Heart left ventricle (tissue), 16 donors: ENCODE measurements around the gene AVPR2. TPM values are rescaled to one million over a fixed set of nuclear protein-coding genes. Genes with fewer than 3 reads are reported as not detected.

Experiments
- ATAC-seq, 4 donors: fragments of 200-7000 bp; cut with Tn5 transposase; one replicate each; pipeline ENCODE4 v1.9.1; 2020 to 2022; ENCODE audit warnings: moderate library complexity in 4 of 4, mild to moderate bottlenecking in 3 of 4, moderate number of reproducible peaks in 1 of 4
- DNase-seq, 5 donors: peaks; one replicate each; pipeline ENCODE4 v3.0.0-alpha.2; 2020
- H3K27ac ChIP-seq, 12 donors: fragments of 200-600 bp; sonication (generic) in 4 of 12; one replicate each; pipeline versions ENCODE4 v1.5.0 to v1.8.0; 2016 to 2022; ENCODE audit warnings: mild to moderate bottlenecking in 2 of 12
- H3K27me3 ChIP-seq, 9 donors: fragments of 200-600 bp; sonication (generic) in 2 of 9; one replicate each; pipeline versions ENCODE4 v1.5.1 to v1.8.0; 2016 to 2022; ENCODE audit warnings: mild to moderate bottlenecking in 3 of 9
- H3K36me3 ChIP-seq, 9 donors: fragments of 200-600 bp; sonication (generic) in 2 of 9; one replicate each; pipeline versions ENCODE4 v1.5.0 to v1.8.0; 2018 to 2022; ENCODE audit warnings: mild to moderate bottlenecking in 2 of 9
- H3K4me1 ChIP-seq, 12 donors: fragments of 200-600 bp; sonication (generic) in 4 of 12; one replicate each; pipeline versions ENCODE4 v1.5.0 to v1.8.0; 2016 to 2022; ENCODE audit warnings: mild to moderate bottlenecking in 3 of 12
- H3K4me3 ChIP-seq, 12 donors: fragments of 200-600 bp; sonication (generic) in 4 of 12; one replicate each; pipeline versions ENCODE4 v1.5.0 to v1.8.0; 2017 to 2022; ENCODE audit warnings: mild to moderate bottlenecking in 9 of 12, moderate library complexity in 4 of 12
- H3K9me3 ChIP-seq, 12 donors: fragments of 200-600 bp; sonication (generic) in 4 of 12; one replicate each; pipeline versions ENCODE4 v1.5.0 to v1.8.0; 2016 to 2022; ENCODE audit warnings: mild to moderate bottlenecking in 1 of 12
- CTCF ChIP-seq, 12 donors: fragments of 200-600 bp; sonication (generic) in 4 of 12; IDR thresholded peaks; one replicate each; pipeline versions ENCODE4 v1.5.0 to v1.8.0; 2018 to 2022; ENCODE audit warnings: antibody characterized with exemption in 12 of 12, mild to moderate bottlenecking in 5 of 12
- POLR2A ChIP-seq, 2 donors: fragments of 450-650 bp; IDR thresholded peaks; one replicate each; pipeline ENCODE4 v1.6.1; 2017; ENCODE audit warnings: antibody characterized with exemption in 2 of 2, mild to moderate bottlenecking in 2 of 2, moderate library complexity in 2 of 2
- WGBS, 4 donors: extraction: QIAGEN DNeasy Blood & Tissue Kit in 2 of 4; methylation state at CpG; one replicate each; pipeline versions ENCODE4 v1.1.5 to v1.1.7; 2013 to 2018; 5-methylcytosine and 5-hydroxymethylcytosine counted together
- intact Hi-C, 10 donors: fragments of 100-400 bp; cut with DNase I; formaldehyde crosslinking; loops; one replicate each; pipeline versions ENCODE4 v1.11.1 to v1.14.2; 2022
- polyA plus RNA-seq, 2 donors: library from polyadenylated mRNA; stranded (reverse); fragments of 200-250 nt; gene quantifications; one replicate each; pipeline ENCODE4 v1.2.3, GENCODE V29; 2013
- total RNA-seq, 9 donors: library from RNA; depleted of rRNA in 2 of 9; stranded (reverse); fragments of >200 nt in 2 of 9; fragmentation: NEBNext Ultra II Directional in 3 of 9; extraction: Animal tissue kit (Norgen Biotek cat#: 25700) in 3 of 9; gene quantifications; one replicate each; pipeline versions ENCODE4 v1.1.0 to v1.2.4, GENCODE V29; 2016 to 2023
- donor health status: ischemic (EF 13 %, LVEDD 7.1; RV severe dilation, severe dysfunction).
- donor health status: healthy with polysubstance abuse.
- donor health status: DM: no; HTN: yes; CAD: no.
- donor health status: DM: no; HTN: no; CAD: no.
- donor health status: ischemic (EF 25% LVEDD 6.9; RV normal size, moderate dysfunction).
- donor health status: ischemic (EF 25% LVEDD 5.7; RV mildly dilated, moderate dysfunction).
- donor health status: healthy.
- donor health status: DM: yes; HTN: yes; CAD: no.
- donor health status: ischemic (EF 35%, LVEDD 5.7; RV mildly dilated, moderate dysfunction).
- donor health status: nonischemic (EF 11% LVEDD 7.7; RV severe dilation, severe dysfunction).
- donor health status: DM: yes; HTN: yes; CAD: no.
- donor health status: PGD.
- donor health status: ischemic (EF 29% LVEDD 5.4; RV normal size, mild dysfunction).
- donor health status: nonischemic (EF 23%, LVEDD 6.1; RV moderate dilation, normal function).

The AVPR2 gene
- total and polyA plus RNA-seq, 11 donors: 2.2 to 10.5 (median 3.1) TPM

GRCh38 chrX:153955228-153955732 lies 50.8 kb downstream of the AVPR2 start:
- Histone ChIP-seq H3K9me3 (no peaks in the 10 kb centered on the region), H3K4me1 (peaks cover 0 to 10% (median 2%) of the 10 kb centered on the region in 12 donors), H3K36me3 (peaks cover 0 to 100% (median 86%) of the 10 kb centered on the region in 9 donors), H3K27me3 (no peaks in the 10 kb centered on the region), H3K4me3 (no peak overlapping the region), H3K27ac (peak overlapping the region in 1 of 12 donors; percentile 86)
- no peak for TF ChIP-seq POLR2A (IDR thresholded peaks at IDR 0.05)
- no peak for TF ChIP-seq CTCF (IDR thresholded peaks at IDR 0.05)
- DNase-seq: peak in 1 of 5 donors; percentile 20
- intact Hi-C loops: loop anchor here in 2 of 10 donors (2.0 to 10.0 kb wide), 2 partner anchors 192 to 420 kb away; no protein-coding TSS in a partner anchor
- no peak for ATAC-seq
- WGBS, 4 donors: 81 to 87% (median 84%) methylated on average over 3 to 12 of the region's 12 CpGs

GRCh38 chrX:153956044-153956907 lies 51.8 kb downstream of the AVPR2 start:
- no peak overlapping the region for H3K4me3 ChIP-seq
- no peak for TF ChIP-seq CTCF (IDR thresholded peaks at IDR 0.05)
- TF ChIP-seq POLR2A (IDR thresholded peaks at IDR 0.05): no peak
- ATAC-seq: no peak
- H3K36me3 ChIP-seq: peaks cover 0 to 98% (median 86%) of the 10 kb centered on the region in 9 donors
- peak in 2 of 5 donors; percentile 19 to 21 for DNase-seq
- WGBS, 4 donors: 88 to 92% (median 91%) methylated on average over 28 to 35 of the region's 35 CpGs
- intact Hi-C loops: loop anchor here in 1 of 10 donors (10.0 kb wide), 1 partner anchor 421 kb away; no protein-coding TSS in a partner anchor
- H3K4me1 ChIP-seq: peaks cover 0 to 10% (median 2%) of the 10 kb centered on the region in 12 donors
- H3K27ac ChIP-seq: peak overlapping the region in 1 of 12 donors; percentile 17
- H3K9me3 ChIP-seq: no peaks in the 10 kb centered on the region
- H3K27me3 ChIP-seq: no peaks in the 10 kb centered on the region

Other genes starting within 250 kb of the AVPR2 start
- gene PNCK, start 230.9 kb upstream of the AVPR2 start, total RNA-seq: 1 to 10 TPM; 3.1 to 7.3 (median 6.6) TPM
- gene PNCK, start 230.9 kb upstream of the AVPR2 start, polyA plus RNA-seq: 1 to 10 TPM; 1.4 to 3.2 TPM
- gene SLC6A8, start 216.7 kb upstream of the AVPR2 start, total RNA-seq: 100 to 1,000 TPM; 113 to 203 (median 179) TPM
- gene SLC6A8, start 216.7 kb upstream of the AVPR2 start, polyA plus RNA-seq: 100 to 1,000 TPM; 138 to 241 TPM
- gene BCAP31, start 180.3 kb upstream of the AVPR2 start, total RNA-seq: 100 to 1,000 TPM in 5 of 9 donors, 10 to 100 TPM in 4; 59.9 to 162 (median 102) TPM
- gene BCAP31, start 180.3 kb upstream of the AVPR2 start, polyA plus RNA-seq: 100 to 1,000 TPM in 1 of 2 donors, 10 to 100 TPM in 1; 87.7 to 158 TPM
- 10 to 100 TPM; 13.5 to 25.6 (median 17.6) TPM for gene ABCD1, start 179.8 kb upstream of the AVPR2 start, total RNA-seq
- gene ABCD1, start 179.8 kb upstream of the AVPR2 start, polyA plus RNA-seq: 10 to 100 TPM; 12.9 to 13.5 TPM
- 1 to 10 TPM; 1.6 to 8.6 (median 3.5) TPM for gene PLXNB3, start 140.4 kb upstream of the AVPR2 start, total RNA-seq
- gene PLXNB3, start 140.4 kb upstream of the AVPR2 start, polyA plus RNA-seq: 1 to 10 TPM in 1 of 2 donors, under 1 TPM in 1; 0.51 to 2.8 TPM
- 10 to 100 TPM; 31.9 to 49.7 (median 38.9) TPM for gene SRPK3, start 123.6 kb upstream of the AVPR2 start, total RNA-seq
- 10 to 100 TPM in 1 of 2 donors, 1 to 10 TPM in 1; 8.8 to 39.8 TPM for gene SRPK3, start 123.6 kb upstream of the AVPR2 start, polyA plus RNA-seq
- 100 to 1,000 TPM in 2 of 9 donors, 10 to 100 TPM in 7; 58.1 to 162 (median 71.2) TPM for gene IDH3G, start 110.3 kb upstream of the AVPR2 start, total RNA-seq
- gene IDH3G, start 110.3 kb upstream of the AVPR2 start, polyA plus RNA-seq: 10 to 100 TPM; 76.5 to 78.6 TPM
- gene SSR4, start 110.0 kb upstream of the AVPR2 start, total RNA-seq: 100 to 1,000 TPM; 119 to 225 (median 135) TPM
- gene SSR4, start 110.0 kb upstream of the AVPR2 start, polyA plus RNA-seq: 100 to 1,000 TPM; 306 to 307 TPM
- gene PDZD4, start 74.1 kb upstream of the AVPR2 start, total RNA-seq: 1 to 10 TPM; 1.7 to 4.0 (median 2.4) TPM
- gene PDZD4, start 74.1 kb upstream of the AVPR2 start, polyA plus RNA-seq: 1 to 10 TPM; 1.7 to 2.4 TPM
- 10 to 100 TPM in 1 of 9 donors, 1 to 10 TPM in 7, under 1 TPM in 1; 0.99 to 11.0 (median 3.1) TPM for gene L1CAM, start 18.5 kb upstream of the AVPR2 start, total RNA-seq
- 1 to 10 TPM; 1.3 to 1.8 TPM for gene L1CAM, start 18.5 kb upstream of the AVPR2 start, polyA plus RNA-seq
- gene ARHGAP4, start 21.6 kb downstream of the AVPR2 start, total RNA-seq: 10 to 100 TPM in 4 of 9 donors, 1 to 10 TPM in 5; 6.8 to 55.8 (median 9.5) TPM
- gene ARHGAP4, start 21.6 kb downstream of the AVPR2 start, polyA plus RNA-seq: 10 to 100 TPM; 15.9 to 25.1 TPM
- gene NAA10, start 30.4 kb downstream of the AVPR2 start, total RNA-seq: 100 to 1,000 TPM in 2 of 9 donors, 10 to 100 TPM in 7; 52.5 to 112 (median 72.1) TPM
- gene NAA10, start 30.4 kb downstream of the AVPR2 start, polyA plus RNA-seq: 100 to 1,000 TPM; 120 to 221 TPM
- 10 to 100 TPM in 5 of 9 donors, 1 to 10 TPM in 4; 5.1 to 35.5 (median 10.2) TPM for gene RENBP, start 40.0 kb downstream of the AVPR2 start, total RNA-seq
- 1 to 10 TPM; 6.4 to 9.8 TPM for gene RENBP, start 40.0 kb downstream of the AVPR2 start, polyA plus RNA-seq
- 10 to 100 TPM; 22.7 to 72.6 (median 34.8) TPM for gene HCFC1, start 67.1 kb downstream of the AVPR2 start, total RNA-seq
- gene HCFC1, start 67.1 kb downstream of the AVPR2 start, polyA plus RNA-seq: 10 to 100 TPM; 11.8 to 23.0 TPM
- 10 to 100 TPM in 2 of 9 donors, 1 to 10 TPM in 7; 3.5 to 11.4 (median 8.3) TPM for gene TMEM187, start 68.1 kb downstream of the AVPR2 start, total RNA-seq
- 1 to 10 TPM; 3.2 to 7.0 TPM for gene TMEM187, start 68.1 kb downstream of the AVPR2 start, polyA plus RNA-seq
- 10 to 100 TPM; 22.0 to 79.2 (median 29.7) TPM for gene IRAK1, start 115.2 kb downstream of the AVPR2 start, total RNA-seq
- 10 to 100 TPM; 23.8 to 89.3 TPM for gene IRAK1, start 115.2 kb downstream of the AVPR2 start, polyA plus RNA-seq
- gene MECP2, start 193.0 kb downstream of the AVPR2 start, total RNA-seq: 10 to 100 TPM; 24.6 to 83.3 (median 37.1) TPM
- gene MECP2, start 193.0 kb downstream of the AVPR2 start, polyA plus RNA-seq: 10 to 100 TPM; 22.7 to 28.6 TPM
- not detected for gene OPN1LW, start 239.6 kb downstream of the AVPR2 start, total RNA-seq
- gene OPN1LW, start 239.6 kb downstream of the AVPR2 start, polyA plus RNA-seq: not detected